T-helper 17 cell (primary cell): ENCODE results near the gene C19orf67. TPM values are rescaled to one million over a fixed set of nuclear protein-coding genes. Genes with fewer than 3 reads are reported as not detected.

Experiments
- ATAC-seq: fragments of 150-1000 bp; cut with Tn5 transposase; 2 replicates; pipeline ENCODE4 v1.10.0; 2021; ENCODE audit warnings: mild to moderate bottlenecking, moderate library complexity
- DNase-seq, 3 donors: peaks; one replicate each; pipeline versions ENCODE4 v3.0.0 to v3.0.0-alpha.2; 2020 to 2021
- H3K9me3 ChIP-seq: one replicate; pipeline ENCODE4 v1.7.0; 2013; ENCODE audit warnings: low read length, mild to moderate bottlenecking; ENCODE audit not compliant: control insufficient read depth, poor library complexity, severe bottlenecking
- H3K27ac Mint-ChIP-seq: one replicate; pipeline ENCODE4 v1.8.0; 2022; ENCODE audit warnings: mild to moderate bottlenecking, moderate library complexity, mixed read lengths
- H3K27me3 Mint-ChIP-seq: one replicate; pipeline ENCODE4 v1.8.0; 2022; ENCODE audit warnings: mixed read lengths
- H3K36me3 Mint-ChIP-seq: one replicate; pipeline ENCODE4 v1.8.0; 2022; ENCODE audit warnings: low read depth, mixed read lengths
- H3K4me1 Mint-ChIP-seq: one replicate; pipeline ENCODE4 v1.8.0; 2022; ENCODE audit warnings: mild to moderate bottlenecking, mixed read lengths
- H3K4me3 Mint-ChIP-seq: one replicate; pipeline ENCODE4 v1.8.0; 2022; ENCODE audit warnings: mild to moderate bottlenecking, moderate library complexity, mixed read lengths
- total RNA-seq, 4 donors: library from RNA in 2 of 4; stranded (reverse) in 2 of 4; gene quantifications; one replicate each; pipeline ENCODE4 v1.2.3 and lab custom pipeline; 2022 to 2026

C19orf67 gene
- under 1 TPM; 0.22 to 0.31 TPM for total RNA-seq
- total RNA-seq (lab: John Stamatoyannopoulos, UW) = 0.23 to 0.30 reads per million in 2 donors

DNA sequence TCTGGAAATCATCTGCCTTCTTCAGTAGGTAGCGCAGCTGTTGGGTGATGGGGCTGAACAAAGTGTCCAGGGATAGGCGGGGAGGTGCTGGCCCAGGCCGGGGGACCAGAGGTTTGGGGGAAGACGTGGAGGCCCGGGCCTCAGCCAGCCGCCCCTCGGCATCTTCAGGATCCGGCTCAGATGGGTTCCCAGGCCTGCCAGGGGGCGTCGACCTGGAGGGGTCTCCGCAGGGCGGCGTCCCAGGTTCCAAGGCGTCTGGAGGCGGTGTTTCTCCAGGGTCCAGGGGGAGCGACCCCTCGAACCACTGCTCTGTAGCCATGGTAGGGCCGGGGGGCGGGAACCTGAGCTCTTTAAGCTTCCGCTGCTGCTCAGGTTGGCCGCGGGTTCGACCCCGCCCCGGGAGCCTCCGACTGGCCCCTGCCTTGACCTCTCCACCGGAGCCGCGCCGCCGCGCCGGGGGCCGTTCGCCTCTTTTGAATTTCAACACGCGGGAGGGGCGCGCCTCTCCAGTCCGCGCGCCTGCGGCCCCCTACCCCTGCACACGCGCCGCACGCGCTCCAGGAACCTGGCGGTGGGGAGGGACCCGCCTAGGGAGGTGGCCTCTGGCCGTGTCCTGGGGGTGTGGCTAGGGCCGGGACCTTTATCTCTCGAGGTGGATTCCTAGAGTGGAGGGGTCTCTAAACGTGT lies at the start of gene C19orf67:
Gene C19orf67, minus strand, starts transcription at position 475 of the 687 bp plus-strand sequence. Its CDS starts 156 bp downstream, at position 319.
- no peak within 1 kb of the TSS for H3K27ac Mint-ChIP-seq
- ATAC-seq = no peak
- H3K4me1 Mint-ChIP-seq = peaks cover 19% of the 10 kb centered on the region
- no peaks in the 10 kb centered on the region for H3K9me3 ChIP-seq
- peaks cover 3% of the 10 kb centered on the region for H3K36me3 Mint-ChIP-seq
- no peak for DNase-seq
- no peak within 1 kb of the TSS for H3K4me3 Mint-ChIP-seq
- H3K27me3 Mint-ChIP-seq = no peaks in the 10 kb centered on the region

DNA sequence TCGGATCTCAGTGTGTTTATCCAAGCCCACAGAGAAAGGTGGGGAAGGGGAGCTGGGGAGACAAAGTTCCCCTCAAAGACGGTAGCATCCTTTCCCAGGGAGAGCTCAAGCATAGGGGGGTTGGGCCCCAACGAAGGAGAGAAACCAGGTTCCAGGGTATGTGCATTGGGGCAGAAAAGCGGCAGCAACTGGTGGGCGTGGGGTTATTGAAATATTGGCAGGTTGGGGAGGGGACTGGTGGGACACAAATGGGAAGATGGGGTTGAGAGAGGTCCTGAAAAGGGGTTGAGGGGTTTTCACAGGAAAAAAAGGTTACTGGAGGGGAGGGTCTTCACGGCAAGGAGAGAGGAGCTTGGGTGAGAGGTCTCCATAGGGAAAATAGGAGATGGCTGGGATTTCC lies 49.8 kb upstream of the C19orf67 start:
- Mint-ChIP-seq H3K27ac (no peak overlapping the region), H3K4me1 (peaks cover 19% of the 10 kb centered on the region), H3K27me3 (no peaks in the 10 kb centered on the region), H3K4me3 (peak overlapping the region; percentile 99), H3K36me3 (peaks cover 7% of the 10 kb centered on the region)
- no peaks in the 10 kb centered on the region for H3K9me3 ChIP-seq
- no peak for ATAC-seq
- no peak for DNase-seq

DNA sequence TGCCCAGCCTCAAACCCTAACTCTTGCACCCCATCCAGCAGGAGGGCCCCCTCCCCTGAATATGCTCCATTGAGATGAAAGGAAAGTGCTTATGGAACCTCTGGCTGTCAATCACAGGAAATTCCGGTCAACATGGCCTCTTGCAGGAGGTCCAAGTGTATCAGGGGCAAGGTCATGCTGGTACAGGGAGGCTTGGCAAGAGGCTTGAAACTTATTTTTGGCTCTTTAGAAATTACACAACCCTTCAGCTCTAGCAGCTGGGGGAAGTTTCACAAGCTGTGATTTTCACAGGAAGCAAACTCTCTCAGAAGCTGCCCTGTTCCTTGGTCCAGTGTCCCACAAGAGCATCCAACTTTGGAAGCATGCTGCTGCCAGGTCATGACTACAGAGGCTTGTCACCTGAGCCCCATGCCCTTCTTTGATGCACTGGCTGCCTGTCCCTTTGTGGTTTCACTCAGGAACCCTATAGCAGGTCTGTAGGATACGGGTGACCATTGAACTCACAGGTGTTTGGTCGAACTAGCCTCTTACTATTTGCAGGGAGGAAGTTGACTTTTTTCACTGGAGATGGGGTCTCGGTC lies 42.4 kb upstream of the C19orf67 start:
- Mint-ChIP-seq H3K27me3 (no peaks in the 10 kb centered on the region), H3K4me3 (no peak overlapping the region), H3K27ac (no peak overlapping the region), H3K4me1 (no peaks in the 10 kb centered on the region), H3K36me3 (no peaks in the 10 kb centered on the region)
- DNase-seq = no peak
- H3K9me3 ChIP-seq = no peaks in the 10 kb centered on the region
- no peak for ATAC-seq

DNA sequence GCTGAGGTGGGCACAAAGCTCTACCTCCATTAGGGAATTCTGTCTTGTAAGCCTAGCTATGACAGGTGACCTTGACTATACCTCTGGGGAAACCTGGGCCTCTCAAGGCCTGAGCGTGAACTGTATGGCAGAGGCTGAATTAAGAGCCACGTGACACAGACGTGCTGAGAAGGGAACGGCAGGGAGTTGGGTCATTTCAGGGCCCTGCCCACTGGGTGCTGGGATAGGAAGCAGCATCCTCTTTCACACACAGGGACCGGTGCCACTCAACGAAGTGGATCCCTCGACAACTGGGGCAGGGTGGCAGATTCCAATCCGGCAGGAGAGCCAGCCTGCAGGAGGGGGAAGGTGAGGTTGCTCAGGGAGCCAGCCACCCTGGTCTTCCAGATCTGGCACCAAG lies 41.6 kb upstream of the C19orf67 start:
- no peak overlapping the region for H3K4me3 Mint-ChIP-seq
- no peaks in the 10 kb centered on the region for H3K36me3 Mint-ChIP-seq
- no peak for DNase-seq
- no peaks in the 10 kb centered on the region for H3K4me1 Mint-ChIP-seq
- no peak for ATAC-seq
- no peaks in the 10 kb centered on the region for H3K9me3 ChIP-seq
- no peak overlapping the region for H3K27ac Mint-ChIP-seq
- H3K27me3 Mint-ChIP-seq = no peaks in the 10 kb centered on the region

DNA sequence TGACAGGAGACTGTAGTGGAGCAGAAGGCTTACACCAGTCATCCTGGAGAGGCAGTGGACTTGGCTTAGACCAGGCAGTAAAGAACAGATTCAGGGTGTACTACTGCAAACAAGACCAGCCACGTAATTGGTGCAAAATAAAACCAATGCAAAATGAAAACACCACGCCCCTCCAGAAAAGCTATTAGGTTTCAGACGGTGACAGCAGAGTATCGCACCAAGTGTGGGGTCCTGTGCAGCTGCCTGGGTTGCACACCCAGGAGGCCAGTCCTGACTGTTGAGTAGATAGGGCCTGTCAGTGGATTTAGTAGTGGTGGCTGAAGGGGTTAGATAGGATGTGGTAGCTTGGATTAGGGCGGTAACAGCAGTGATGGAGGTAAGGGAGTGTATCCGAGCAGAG lies 37.3 kb upstream of the C19orf67 start:
- H3K27ac Mint-ChIP-seq = peak overlapping the region; percentile 47
- H3K27me3 Mint-ChIP-seq = no peaks in the 10 kb centered on the region
- DNase-seq (no peak), ATAC-seq (no peak)
- no peaks in the 10 kb centered on the region for H3K36me3 Mint-ChIP-seq
- H3K4me1 Mint-ChIP-seq = peaks cover 9% of the 10 kb centered on the region
- H3K9me3 ChIP-seq = no peaks in the 10 kb centered on the region
- H3K4me3 Mint-ChIP-seq = no peak overlapping the region

DNA sequence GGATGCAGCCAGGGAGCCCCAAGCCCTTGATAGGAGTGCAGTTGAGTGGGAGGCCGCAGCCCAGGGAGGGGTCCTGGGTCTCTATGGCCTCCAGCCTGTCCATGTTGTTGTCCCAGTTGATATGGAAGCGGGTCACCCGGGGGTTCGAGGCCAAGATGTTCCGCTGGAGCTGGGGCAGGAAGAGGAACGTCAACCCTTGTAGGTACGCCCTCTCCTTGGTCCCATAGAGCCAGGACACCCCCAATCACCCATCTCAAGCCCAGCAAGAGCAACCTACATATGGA lies 34.9 kb upstream of the C19orf67 start:
- H3K4me3 Mint-ChIP-seq = no peak overlapping the region
- DNase-seq = no peak
- H3K9me3 ChIP-seq = no peaks in the 10 kb centered on the region
- no peaks in the 10 kb centered on the region for H3K36me3 Mint-ChIP-seq
- no peak for ATAC-seq
- H3K4me1 Mint-ChIP-seq = peaks cover 26% of the 10 kb centered on the region
- no peaks in the 10 kb centered on the region for H3K27me3 Mint-ChIP-seq
- H3K27ac Mint-ChIP-seq = no peak overlapping the region

DNA sequence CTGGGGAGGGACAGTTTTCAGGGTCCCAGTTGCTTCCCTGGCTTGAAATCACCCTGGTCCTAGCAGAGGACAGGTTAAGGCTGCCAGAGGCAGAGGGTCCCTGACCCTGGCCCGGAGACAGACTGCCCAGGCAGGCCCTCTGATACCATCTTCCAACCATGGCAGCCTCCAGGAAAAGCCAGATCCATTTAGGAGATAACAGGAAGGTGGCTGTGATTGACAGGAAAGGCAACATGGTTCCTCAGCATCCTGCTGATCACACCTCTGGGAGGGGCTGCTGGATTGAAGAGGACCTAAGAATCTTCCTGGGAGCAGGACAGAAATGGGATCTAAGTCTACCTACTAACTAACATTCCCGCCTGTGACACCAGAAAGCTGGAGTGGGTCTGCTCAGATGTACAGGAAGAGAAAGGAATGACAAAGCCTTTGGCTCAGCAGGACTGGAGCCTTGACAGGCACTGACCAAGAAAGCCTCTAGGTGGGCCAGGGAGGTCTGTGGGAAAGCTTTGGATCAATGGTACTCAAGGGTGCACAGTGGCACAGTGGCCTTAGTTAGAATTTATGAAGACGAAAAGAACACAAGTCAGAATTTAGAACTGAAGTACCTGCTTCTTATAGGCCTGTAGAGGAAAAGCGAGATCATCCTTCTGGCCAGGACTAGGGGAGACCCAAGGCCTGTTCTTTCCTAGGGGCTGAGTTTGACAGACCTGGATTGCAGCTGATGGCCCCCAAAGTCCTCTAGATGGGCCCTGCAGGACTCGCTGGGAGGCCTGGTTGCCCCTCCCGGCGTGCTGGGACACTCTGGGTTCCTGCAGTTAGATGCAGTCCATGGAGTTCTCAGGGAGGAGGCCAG lies 34.3 kb upstream of the C19orf67 start:
- no peak for DNase-seq
- no peak for ATAC-seq
- no peaks in the 10 kb centered on the region for H3K9me3 ChIP-seq
- H3K4me1 Mint-ChIP-seq = peaks cover 28% of the 10 kb centered on the region
- no peak overlapping the region for H3K4me3 Mint-ChIP-seq
- no peaks in the 10 kb centered on the region for H3K27me3 Mint-ChIP-seq
- H3K27ac Mint-ChIP-seq = no peak overlapping the region
- H3K36me3 Mint-ChIP-seq = no peaks in the 10 kb centered on the region

DNA sequence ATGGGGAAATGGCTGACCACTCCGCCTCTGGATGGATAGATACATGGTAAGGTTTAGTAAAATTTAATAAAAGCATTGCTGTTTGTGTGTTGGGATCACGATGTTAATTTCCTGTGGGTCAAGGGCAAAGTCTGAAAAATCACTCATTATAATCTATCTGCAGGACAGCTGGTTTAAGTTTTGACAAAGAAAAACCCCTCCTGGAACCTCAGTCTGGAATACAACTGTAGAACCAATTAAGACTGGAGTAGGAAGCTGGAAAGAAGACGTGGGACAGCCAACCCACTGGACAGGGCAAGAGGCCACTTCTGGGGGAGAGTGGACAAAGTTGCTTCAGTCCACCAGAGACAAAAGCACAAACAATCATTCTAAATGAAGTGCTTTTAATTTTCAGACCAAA lies 33.6 kb upstream of the C19orf67 start:
- ATAC-seq = no peak
- H3K27me3 Mint-ChIP-seq = no peaks in the 10 kb centered on the region
- DNase-seq = no peak
- peaks cover 29% of the 10 kb centered on the region for H3K4me1 Mint-ChIP-seq
- peak overlapping the region; percentile 97 for H3K4me3 Mint-ChIP-seq
- no peaks in the 10 kb centered on the region for H3K9me3 ChIP-seq
- peak overlapping the region; percentile 91 for H3K27ac Mint-ChIP-seq
- no peaks in the 10 kb centered on the region for H3K36me3 Mint-ChIP-seq

DNA sequence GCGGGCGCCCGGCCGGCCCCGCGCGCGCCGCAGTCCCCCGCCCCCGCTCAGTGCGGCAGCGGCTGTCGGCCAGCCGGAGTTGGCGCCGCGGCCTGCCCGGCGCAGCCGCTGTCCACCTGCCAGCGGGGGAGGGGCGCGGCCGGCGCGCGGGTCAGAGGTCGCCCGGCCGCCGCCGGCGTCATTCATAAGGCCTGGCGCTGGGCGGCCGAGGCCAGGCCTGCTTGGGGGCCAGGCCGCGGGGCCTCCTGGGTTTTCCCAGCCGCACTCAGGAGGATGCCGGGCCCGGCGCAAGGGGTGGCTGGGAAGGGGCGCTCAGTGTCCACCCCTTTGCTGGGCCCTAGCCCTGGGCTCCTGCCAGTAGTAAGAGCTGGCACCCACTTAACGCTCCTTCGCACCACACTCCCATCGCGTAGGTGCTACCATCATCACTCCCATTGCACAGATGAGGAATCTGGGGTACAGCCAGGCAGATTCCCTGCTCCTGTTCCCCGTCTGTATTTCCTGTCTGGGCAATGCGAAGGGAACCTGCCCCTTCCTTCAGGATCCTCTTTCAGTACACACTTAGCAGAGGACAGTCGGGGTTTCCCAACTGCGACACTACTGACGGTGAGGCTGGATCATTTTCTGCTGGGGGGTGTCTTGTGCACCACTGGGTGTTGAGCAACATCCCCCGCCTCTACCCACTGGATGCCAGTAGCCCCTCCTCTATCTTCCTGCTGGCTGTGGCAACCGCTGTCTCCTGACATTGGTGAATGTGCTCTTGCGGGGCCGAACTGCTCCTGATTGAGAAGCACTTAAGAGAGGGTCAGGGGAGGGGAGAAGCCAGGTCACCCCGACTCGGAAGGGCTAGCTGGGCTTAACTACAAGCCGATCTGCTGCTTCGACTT lies 32.8 kb upstream of the C19orf67 start:
- no peaks in the 10 kb centered on the region for H3K9me3 ChIP-seq
- Mint-ChIP-seq H3K27me3 (no peaks in the 10 kb centered on the region), H3K36me3 (no peaks in the 10 kb centered on the region), H3K4me1 (peaks cover 32% of the 10 kb centered on the region), H3K27ac (peak overlapping the region; percentile 91), H3K4me3 (peak overlapping the region; percentile 97)
- peak; percentile 19 to 34 (median 29) for DNase-seq
- no peak for ATAC-seq

DNA sequence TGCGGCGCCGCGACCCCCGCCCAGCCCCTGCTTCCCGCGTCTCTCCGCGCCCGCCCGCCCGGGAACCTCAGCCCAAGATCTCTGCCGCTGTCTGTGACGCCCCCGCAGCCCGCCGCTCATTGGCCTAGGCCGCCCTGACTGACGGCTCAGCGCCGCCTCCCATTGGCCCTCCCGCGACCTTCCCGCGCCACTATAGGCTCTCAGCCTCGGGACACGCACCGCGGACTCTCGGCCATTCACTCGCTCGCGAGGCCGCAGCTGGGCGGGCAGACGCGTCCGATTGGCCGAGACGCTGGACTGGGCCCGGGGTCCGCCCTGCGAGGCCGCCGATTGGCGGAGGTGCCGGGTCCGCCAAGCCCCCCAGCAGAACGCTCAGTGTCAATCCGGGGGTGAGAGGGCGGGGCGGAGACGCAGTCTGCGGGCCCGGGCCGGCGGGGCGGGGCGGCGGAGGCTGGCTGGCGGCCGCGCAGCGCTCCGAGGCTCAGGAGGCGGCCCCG lies 32.1 kb upstream of the C19orf67 start, which contains the start of gene PRKACA:
Gene PRKACA, minus strand, starts transcription at position 95 of the 497 bp plus-strand sequence. CDS start 215 bp downstream, outside the sequence.
- Mint-ChIP-seq H3K4me3 (peak within 1 kb of the TSS; percentile 97), H3K27ac (peak within 1 kb of the TSS; percentile 91), H3K4me1 (peaks cover 35% of the 10 kb centered on the region), H3K36me3 (no peaks in the 10 kb centered on the region), H3K27me3 (no peaks in the 10 kb centered on the region)
- peak; percentile 96 to 98 (median 98) for DNase-seq
- no peaks in the 10 kb centered on the region for H3K9me3 ChIP-seq
- peak; percentile 95 for ATAC-seq

DNA sequence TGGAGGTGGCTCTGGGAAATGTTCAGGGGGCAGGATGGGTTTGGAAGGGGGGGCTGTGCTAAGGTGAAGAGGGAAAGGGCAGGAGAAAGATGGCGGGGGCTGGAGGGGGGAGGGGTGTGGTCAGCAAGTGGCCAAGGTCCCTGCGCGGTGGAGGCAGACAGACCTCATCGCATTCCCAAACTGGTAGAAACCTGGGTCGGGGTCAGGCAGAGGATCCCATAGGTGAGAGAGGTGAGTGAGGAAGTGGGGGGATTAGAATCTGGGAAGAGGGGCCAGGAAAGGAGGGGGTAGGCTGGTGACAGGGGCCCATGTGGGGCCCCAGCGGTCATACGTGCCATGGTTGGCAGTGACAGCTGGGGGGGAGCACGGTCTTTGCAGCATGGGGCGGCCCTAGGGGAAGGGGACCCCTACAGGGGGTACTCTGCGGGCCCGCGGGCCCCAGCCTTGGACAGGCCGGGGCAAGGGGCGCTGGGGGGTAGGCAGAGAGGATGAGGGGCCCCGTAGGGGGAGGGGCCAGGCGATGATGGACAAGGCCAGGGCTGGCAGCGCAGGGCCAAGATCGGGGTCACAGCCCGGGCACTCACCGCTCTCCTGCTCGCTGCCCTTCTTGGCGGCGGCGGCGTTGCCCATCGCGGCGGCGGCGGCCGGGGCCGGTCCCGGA lies 31.5 kb upstream of the C19orf67 start:
- Mint-ChIP-seq H3K36me3 (no peaks in the 10 kb centered on the region), H3K27me3 (no peaks in the 10 kb centered on the region)
- no peak for ATAC-seq

DNA sequence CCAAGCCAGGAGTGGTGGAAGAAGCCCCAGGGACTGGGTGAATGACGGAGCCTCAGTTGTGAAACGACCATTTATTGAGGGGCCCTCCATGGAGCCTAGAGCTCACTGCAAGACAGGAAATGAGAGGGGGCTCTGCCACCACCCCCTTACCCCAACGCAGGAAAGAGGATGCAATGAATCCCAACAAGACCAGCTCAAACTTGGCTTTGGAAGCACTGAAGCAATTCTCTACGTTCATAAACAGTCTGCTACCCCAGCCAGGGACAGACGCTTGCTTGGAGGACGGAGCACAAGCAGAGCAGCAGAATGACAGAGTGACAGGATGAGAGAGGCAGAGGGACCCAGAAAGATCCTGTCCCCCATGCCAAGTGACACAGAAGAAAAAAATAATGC lies 30.9 kb upstream of the C19orf67 start:
- no peak for DNase-seq
- Mint-ChIP-seq H3K4me3 (peak overlapping the region; percentile 97), H3K27ac (peak overlapping the region; percentile 79), H3K4me1 (peaks cover 35% of the 10 kb centered on the region), H3K36me3 (no peaks in the 10 kb centered on the region), H3K27me3 (no peaks in the 10 kb centered on the region)
- H3K9me3 ChIP-seq = no peaks in the 10 kb centered on the region
- no peak for ATAC-seq

More for the DNA sequence above, 31.5 kb upstream of the C19orf67 start:
- Mint-ChIP-seq H3K27ac (peak overlapping the region; percentile 79), H3K4me3 (peak overlapping the region; percentile 97), H3K4me1 (peaks cover 35% of the 10 kb centered on the region)
- H3K9me3 ChIP-seq = no peaks in the 10 kb centered on the region
- peak in 1 of 3 donors; percentile 11 for DNase-seq
